Thyroid gland (tissue), 4 donors: ENCODE results near the gene DPH7. TPM values are rescaled to one million over a fixed set of nuclear protein-coding genes. Genes with fewer than 3 reads are reported as not detected.
A peak's percentile ranks its signal among the peaks of the same experiment; 100 is the strongest.
"Not testable (repeated sequence)": the region's sequence is repeated elsewhere in the genome, so short reads cannot be mapped to it uniquely, and the experiment has no call there.

Experiments
- DNase-seq, 2 donors: peaks; one replicate each; pipeline ENCODE4 v3.0.0-alpha.2; 2019
- H3K27ac ChIP-seq, 3 donors: fragments of 200-600 bp; sonication (generic); 1 replicate in 2 of 3; 2 replicates in 1 of 3; pipeline ENCODE4 v1.5.1; 2016 to 2019; ENCODE audit warnings: mild to moderate bottlenecking in 1 of 3, moderate library complexity in 1 of 3
- H3K27me3 ChIP-seq: fragments of 200-600 bp; sonication (generic); one replicate; pipeline ENCODE4 v1.5.1; 2019
- H3K36me3 ChIP-seq, 2 donors: fragments of 200-600 bp; sonication (generic); one replicate each; pipeline ENCODE4 v1.5.1; 2016 to 2019
- H3K4me1 ChIP-seq, 2 donors: fragments of 200-600 bp; sonication (generic); one replicate each; pipeline ENCODE4 v1.5.1; 2017 to 2019
- H3K4me3 ChIP-seq, 3 donors: fragments of 200-600 bp; sonication (generic); replicated peaks in 1 of 3; 1 replicate in 2 of 3; 2 replicates in 1 of 3; pipeline ENCODE4 v1.5.1; 2016; ENCODE audit warnings: mild to moderate bottlenecking in 1 of 3
- H3K9me3 ChIP-seq: fragments of 200-600 bp; sonication (generic); one replicate; pipeline ENCODE4 v1.5.1; 2017
- POLR2A ChIP-seq, 2 donors: fragments of 450-650 bp; IDR thresholded peaks; one replicate each; pipeline ENCODE4 v1.6.1; 2017; ENCODE audit warnings: antibody characterized with exemption in 2 of 2, mild to moderate bottlenecking in 2 of 2, moderate library complexity in 1 of 2
- WGBS, 2 donors: methylation state at CpG; one replicate each; pipeline ENCODE4 v1.1.5; 2017; 5-methylcytosine and 5-hydroxymethylcytosine counted together
- intact Hi-C: fragments of 100-400 bp; cut with DNase I; formaldehyde crosslinking; loops from one replicate; pipeline ENCODE4 v1.15.1; 2023
- total RNA-seq, 4 donors: library from RNA; depleted of rRNA; stranded (reverse); fragments of >200 nt; gene quantifications; one replicate each; pipeline ENCODE4 v1.2.3, GENCODE V29; 2016
- TF ChIP-seq, protein P1 (sequence below), 6 experiments: fragments of 200-600 bp in 3 of 6; fragments of 450-650 bp in 3 of 6; sonication (generic) in 3 of 6; IDR thresholded peaks; one replicate each; pipeline ENCODE4 v1.5.1; 2016 to 2019; ENCODE audit warnings: antibody characterized with exemption in 6 of 6, mild to moderate bottlenecking in 2 of 6, inconsistent platforms in 1 of 6, moderate library complexity in 1 of 6

Gene DPH7
- total RNA-seq, 4 donors from 2014 or later: 20.8 to 47.4 (median 34.1) TPM

DNA sequence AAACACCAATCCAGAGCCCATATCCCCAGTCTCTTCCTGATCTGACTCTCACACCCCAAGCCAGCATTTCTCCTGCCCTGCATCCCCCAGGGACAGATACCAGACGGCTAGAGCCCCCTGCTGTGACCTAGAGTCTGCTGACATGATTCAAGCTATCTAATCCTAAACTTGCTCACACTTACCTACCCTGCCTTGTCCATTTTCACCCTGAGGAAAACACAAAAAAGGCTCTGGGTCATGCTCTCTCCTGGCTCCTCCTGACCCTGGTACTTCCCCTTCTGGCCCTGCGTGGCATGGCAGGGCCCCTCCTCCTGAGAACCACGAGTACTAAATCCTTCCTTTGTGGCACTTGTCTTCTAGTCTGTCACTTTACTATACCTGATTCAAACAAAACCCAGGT, 23.9 kb upstream of the DPH7 start:
- H3K36me3 ChIP-seq: no peaks in the 10 kb centered on the region
- no peak overlapping the region for H3K4me3 ChIP-seq
- WGBS, 2 donors: 23 to 33% methylated on average over 3 of the region's 3 CpGs
- H3K27me3 ChIP-seq: no peaks in the 10 kb centered on the region
- DNase-seq: no peak
- no peaks in the 10 kb centered on the region for H3K9me3 ChIP-seq
- TF ChIP-seq, protein P1, sequence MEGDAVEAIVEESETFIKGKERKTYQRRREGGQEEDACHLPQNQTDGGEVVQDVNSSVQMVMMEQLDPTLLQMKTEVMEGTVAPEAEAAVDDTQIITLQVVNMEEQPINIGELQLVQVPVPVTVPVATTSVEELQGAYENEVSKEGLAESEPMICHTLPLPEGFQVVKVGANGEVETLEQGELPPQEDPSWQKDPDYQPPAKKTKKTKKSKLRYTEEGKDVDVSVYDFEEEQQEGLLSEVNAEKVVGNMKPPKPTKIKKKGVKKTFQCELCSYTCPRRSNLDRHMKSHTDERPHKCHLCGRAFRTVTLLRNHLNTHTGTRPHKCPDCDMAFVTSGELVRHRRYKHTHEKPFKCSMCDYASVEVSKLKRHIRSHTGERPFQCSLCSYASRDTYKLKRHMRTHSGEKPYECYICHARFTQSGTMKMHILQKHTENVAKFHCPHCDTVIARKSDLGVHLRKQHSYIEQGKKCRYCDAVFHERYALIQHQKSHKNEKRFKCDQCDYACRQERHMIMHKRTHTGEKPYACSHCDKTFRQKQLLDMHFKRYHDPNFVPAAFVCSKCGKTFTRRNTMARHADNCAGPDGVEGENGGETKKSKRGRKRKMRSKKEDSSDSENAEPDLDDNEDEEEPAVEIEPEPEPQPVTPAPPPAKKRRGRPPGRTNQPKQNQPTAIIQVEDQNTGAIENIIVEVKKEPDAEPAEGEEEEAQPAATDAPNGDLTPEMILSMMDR (IDR thresholded peaks at IDR 0.05): no peak
- no peak for TF ChIP-seq POLR2A (IDR thresholded peaks at IDR 0.05)
- H3K27ac ChIP-seq: no peak overlapping the region
- H3K4me1 ChIP-seq: peaks cover 21 to 22% of the 10 kb centered on the region in 2 donors
- intact Hi-C loops: no loop called here

DNA sequence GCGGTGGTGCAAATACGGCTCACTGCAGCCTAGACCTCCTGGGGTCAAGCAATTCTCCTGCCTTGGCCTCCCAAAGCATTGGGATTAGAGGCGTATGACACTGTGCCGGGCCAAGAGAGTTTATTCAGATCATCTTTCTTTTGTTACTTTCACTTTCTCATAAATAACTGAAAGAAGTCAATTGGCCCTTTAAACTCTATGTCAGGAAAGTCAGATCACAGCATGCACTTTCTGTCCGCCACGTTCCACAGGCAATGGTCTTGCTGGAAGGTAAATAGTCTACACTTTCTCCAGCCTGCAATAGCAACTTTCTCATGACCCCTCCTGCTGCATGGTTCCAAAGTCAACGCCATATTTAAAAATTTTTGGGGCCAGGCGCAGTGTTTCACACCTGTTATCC, 20.2 kb upstream of the DPH7 start:
- Histone ChIP-seq H3K4me1 (peaks cover 0 to under 1% of the 10 kb centered on the region in 2 donors), H3K4me3 (no peak overlapping the region), H3K36me3 (no peaks in the 10 kb centered on the region), H3K27ac (no peak overlapping the region), H3K9me3 (no peaks in the 10 kb centered on the region), H3K27me3 (no peaks in the 10 kb centered on the region)
- intact Hi-C loops: no loop called here
- DNase-seq: no peak
- 78 to 81% methylated on average over 8 of the region's 8 CpGs for WGBS, 2 donors
- TF ChIP-seq, protein P1 (IDR thresholded peaks at IDR 0.05): no peak
- TF ChIP-seq POLR2A (IDR thresholded peaks at IDR 0.05): no peak

DNA sequence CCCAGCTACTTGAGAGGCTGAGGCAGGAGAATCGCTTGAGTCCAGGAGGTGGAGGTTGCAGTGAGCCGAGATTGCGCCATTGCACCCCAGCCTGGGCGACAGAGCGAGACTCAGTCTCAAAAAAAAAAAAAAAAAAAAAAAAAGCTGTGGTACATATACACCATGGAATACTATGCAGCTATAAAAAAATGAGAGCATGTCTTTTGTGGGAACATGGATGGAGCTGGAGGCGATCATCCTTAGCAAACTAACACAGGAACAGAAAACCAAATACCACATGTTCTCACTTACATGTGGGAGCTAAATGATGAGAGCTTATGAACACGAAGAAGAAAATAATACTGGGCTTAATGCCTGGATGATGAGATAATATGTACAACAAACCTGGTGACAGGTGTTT, 17.9 kb upstream of the DPH7 start:
- 95 to 96% methylated on average over 7 of the region's 7 CpGs for WGBS, 2 donors
- H3K27ac ChIP-seq, H3K27me3 ChIP-seq, intact Hi-C loops, H3K36me3 ChIP-seq, H3K9me3 ChIP-seq, DNase-seq, H3K4me3 ChIP-seq: not testable (repeated sequence)
- peaks cover 0 to 15% of the 10 kb centered on the region in 2 donors for H3K4me1 ChIP-seq

DNA sequence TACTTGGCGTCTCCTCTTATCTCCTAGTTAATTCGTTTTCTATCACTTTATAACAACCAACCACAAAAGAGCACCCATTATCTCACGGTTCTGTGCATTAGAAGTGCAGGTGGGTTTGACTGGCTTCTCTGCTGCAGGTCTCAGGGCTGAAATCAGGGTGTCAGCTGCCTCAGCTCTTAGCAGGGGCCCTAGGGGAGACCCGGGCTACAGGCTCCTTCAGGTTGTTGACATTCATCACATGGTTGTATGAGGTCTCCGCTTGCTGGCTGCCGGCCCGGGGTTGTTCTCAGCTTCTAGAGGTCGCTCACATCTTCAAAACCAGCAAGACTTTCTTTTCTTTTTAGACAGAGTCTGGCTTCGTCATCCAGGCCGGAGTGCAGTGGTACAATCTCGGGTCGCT, 14.5 kb upstream of the DPH7 start:
- 29 to 54% methylated on average over 12 of the region's 12 CpGs for WGBS, 2 donors
- TF ChIP-seq, protein P1 (IDR thresholded peaks at IDR 0.05): no peak
- no peak for TF ChIP-seq POLR2A (IDR thresholded peaks at IDR 0.05)

DNA sequence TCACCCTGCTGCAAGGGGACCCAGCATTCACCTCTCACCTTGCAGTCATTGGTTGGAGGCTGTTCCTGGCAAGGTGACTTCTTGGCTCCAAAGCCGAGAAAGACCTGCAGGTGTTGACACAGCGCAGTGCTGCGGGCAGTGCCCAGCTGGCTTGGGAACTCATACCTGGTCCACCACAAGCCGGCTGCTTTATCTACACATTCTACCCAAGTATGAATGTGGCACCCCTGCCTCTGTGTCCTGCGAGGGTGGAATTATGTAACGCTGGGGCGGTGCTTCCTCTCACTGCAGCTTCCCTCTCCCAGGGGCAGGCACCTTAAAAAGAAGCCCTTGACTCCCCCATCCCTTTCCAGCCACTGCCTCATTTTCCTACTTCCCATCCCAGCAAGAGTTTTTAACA, 14.0 kb upstream of the DPH7 start:
- H3K9me3 ChIP-seq: no peaks in the 10 kb centered on the region
- TF ChIP-seq POLR2A (IDR thresholded peaks at IDR 0.05): no peak
- TF ChIP-seq, protein P1 (IDR thresholded peaks at IDR 0.05): no peak
- DNase-seq: peak; percentile 77 to 85
- H3K4me1 ChIP-seq: peaks cover 10 to 31% of the 10 kb centered on the region in 2 donors
- WGBS, 2 donors: 16 to 31% methylated on average over 5 to 7 of the region's 7 CpGs
- H3K36me3 ChIP-seq: no peaks in the 10 kb centered on the region
- no peak overlapping the region for H3K4me3 ChIP-seq
- intact Hi-C loops: no loop called here
- H3K27ac ChIP-seq: peak overlapping the region; percentile 0 to 78 (median 68)
- no peaks in the 10 kb centered on the region for H3K27me3 ChIP-seq

More for the DNA sequence above, 14.5 kb upstream of the DPH7 start:
- Histone ChIP-seq H3K4me3 (no peak overlapping the region), H3K27ac (peak overlapping the region; percentile 0 to 78 (median 68)), H3K27me3 (no peaks in the 10 kb centered on the region), H3K36me3 (no peaks in the 10 kb centered on the region), H3K4me1 (peaks cover 10 to 31% of the 10 kb centered on the region in 2 donors), H3K9me3 (no peaks in the 10 kb centered on the region)
- intact Hi-C loops: no loop called here
- peak; percentile 93 to 94 for DNase-seq
